WTC11 (cell line): ENCODE data around the gene PDSS1.

Source experiments
- SP1 ChIP-seq: sonication (generic); formaldehyde crosslinking; conservative IDR thresholded peaks from 2 replicates; pipeline ENCODE4 v1.8.1; 2022; ENCODE audit warnings: missing genetic modification reagents
- TF ChIP-seq, protein P1 (sequence below): fragments of 250-450 bp; sonication (Bioruptor Pico); conservative IDR thresholded peaks from 2 replicates; pipeline ENCODE4 v1.9.0; 2021; ENCODE audit warnings: mild to moderate bottlenecking
- TF ChIP-seq, protein P2 (sequence below): fragments of 200-600 bp; IDR thresholded peaks from 2 replicates; pipeline ENCODE4 v1.8.0; 2022; ENCODE audit warnings: antibody characterized with exemption
- TF ChIP-seq, protein P3 (sequence below): sonication (generic); formaldehyde crosslinking; IDR thresholded peaks from 2 replicates; pipeline ENCODE4 v1.8.1; 2023; ENCODE audit warnings: mild to moderate bottlenecking, missing genetic modification reagents, moderate library complexity

DNA sequence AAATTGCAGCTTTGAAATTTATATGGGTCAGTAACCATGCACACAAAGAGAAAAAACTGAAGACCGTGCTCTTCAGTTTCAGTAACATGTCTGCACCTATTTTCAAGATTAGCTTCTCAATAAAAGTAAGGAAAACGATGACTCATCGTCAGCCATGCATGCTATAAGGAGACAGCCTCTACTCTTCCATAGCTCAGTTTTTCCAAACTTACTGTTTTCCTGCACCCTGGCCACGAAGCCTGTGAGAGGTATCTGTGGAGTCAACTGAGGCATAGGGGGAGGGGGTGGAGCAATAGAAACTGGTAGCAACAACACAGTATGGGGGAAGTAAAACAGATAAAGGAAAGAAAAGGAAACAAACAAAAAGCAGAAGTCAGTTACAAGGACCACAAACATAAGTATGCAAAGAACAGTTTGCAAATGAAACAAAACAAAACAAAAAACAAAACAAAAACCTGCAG lies 58.0 kb downstream of the PDSS1 start:
- TF ChIP-seq, protein P1, sequence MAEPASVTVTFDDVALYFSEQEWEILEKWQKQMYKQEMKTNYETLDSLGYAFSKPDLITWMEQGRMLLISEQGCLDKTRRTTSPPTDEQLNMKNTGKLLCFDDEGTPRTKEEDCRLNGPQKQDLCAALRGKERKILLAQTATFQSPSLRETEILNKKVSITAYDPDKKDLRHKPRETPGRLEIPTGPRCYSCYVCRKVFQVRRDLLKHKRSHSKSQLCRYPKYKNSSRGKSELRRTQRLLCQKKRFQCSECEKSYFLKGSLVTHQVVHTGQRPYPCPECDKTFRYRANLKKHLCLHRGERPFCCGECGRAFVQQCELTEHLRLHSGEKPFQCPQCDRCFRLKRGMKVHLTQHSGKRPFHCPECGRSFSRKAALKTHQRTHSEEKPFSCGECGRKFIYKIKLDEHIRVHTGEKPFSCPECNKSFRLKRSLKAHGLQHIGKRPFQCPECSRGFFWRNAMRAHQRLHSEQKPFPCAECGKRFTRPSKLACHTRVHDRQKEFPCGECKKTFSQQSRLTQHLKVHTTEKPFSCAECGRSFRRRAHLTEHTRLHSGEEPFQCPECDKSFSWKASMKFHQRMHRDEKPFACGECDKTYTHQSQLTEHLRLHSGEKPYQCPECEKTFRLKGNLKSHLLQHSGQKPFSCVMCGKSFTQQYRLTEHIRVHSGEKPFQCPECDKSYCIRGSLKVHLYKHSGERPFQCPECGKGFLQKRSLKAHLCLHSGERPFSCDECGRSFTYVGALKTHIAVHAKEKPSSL (CRISPR knock-in tag): no peak
- TF ChIP-seq, protein P2, sequence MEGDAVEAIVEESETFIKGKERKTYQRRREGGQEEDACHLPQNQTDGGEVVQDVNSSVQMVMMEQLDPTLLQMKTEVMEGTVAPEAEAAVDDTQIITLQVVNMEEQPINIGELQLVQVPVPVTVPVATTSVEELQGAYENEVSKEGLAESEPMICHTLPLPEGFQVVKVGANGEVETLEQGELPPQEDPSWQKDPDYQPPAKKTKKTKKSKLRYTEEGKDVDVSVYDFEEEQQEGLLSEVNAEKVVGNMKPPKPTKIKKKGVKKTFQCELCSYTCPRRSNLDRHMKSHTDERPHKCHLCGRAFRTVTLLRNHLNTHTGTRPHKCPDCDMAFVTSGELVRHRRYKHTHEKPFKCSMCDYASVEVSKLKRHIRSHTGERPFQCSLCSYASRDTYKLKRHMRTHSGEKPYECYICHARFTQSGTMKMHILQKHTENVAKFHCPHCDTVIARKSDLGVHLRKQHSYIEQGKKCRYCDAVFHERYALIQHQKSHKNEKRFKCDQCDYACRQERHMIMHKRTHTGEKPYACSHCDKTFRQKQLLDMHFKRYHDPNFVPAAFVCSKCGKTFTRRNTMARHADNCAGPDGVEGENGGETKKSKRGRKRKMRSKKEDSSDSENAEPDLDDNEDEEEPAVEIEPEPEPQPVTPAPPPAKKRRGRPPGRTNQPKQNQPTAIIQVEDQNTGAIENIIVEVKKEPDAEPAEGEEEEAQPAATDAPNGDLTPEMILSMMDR: no peak
- no peak for TF ChIP-seq SP1 (CRISPR knock-in tag)
- TF ChIP-seq, protein P3, sequence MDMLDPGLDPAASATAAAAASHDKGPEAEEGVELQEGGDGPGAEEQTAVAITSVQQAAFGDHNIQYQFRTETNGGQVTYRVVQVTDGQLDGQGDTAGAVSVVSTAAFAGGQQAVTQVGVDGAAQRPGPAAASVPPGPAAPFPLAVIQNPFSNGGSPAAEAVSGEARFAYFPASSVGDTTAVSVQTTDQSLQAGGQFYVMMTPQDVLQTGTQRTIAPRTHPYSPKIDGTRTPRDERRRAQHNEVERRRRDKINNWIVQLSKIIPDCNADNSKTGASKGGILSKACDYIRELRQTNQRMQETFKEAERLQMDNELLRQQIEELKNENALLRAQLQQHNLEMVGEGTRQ (CRISPR knock-in tag): no peak
